K562 (cell line): ENCODE data around the gene PARP4. TPM values are rescaled to one million over a fixed set of nuclear protein-coding genes. Genes with fewer than 3 reads are reported as not detected.

Source experiments
- CBFA2T3 ChIP-seq: fragments of 450-650 bp; IDR thresholded peaks from 2 replicates; pipeline ENCODE4 v1.6.1; 2017
- CBX3 ChIP-seq, 2 experiments: IDR thresholded peaks; 1 replicate in 1 of 2; 2 replicates in 1 of 2; pipeline ENCODE4 v1.6.1; 2012; ENCODE audit warnings: inconsistent platforms in 2 of 2, low read length in 2 of 2, borderline replicate concordance in 1 of 2, control low read depth in 1 of 2
- KLF16 ChIP-seq: IDR thresholded peaks from 2 replicates; pipeline ENCODE4 v1.6.1; 2016; ENCODE audit warnings: antibody characterized with exemption
- MAFF ChIP-seq: IDR thresholded peaks from 2 replicates; pipeline ENCODE4 v1.6.1; 2012; ENCODE audit warnings: low read length, improper control_type of control experiment
- NCOA6 ChIP-seq: fragments of 450-650 bp; IDR thresholded peaks from 2 replicates; pipeline ENCODE4 v1.6.1; 2017; ENCODE audit warnings: mild to moderate bottlenecking
- PRPF4 ChIP-seq: fragments of 200-400 bp; formaldehyde crosslinking; IDR thresholded peaks from one replicate; pipeline ENCODE4 v1.6.1; 2017; ENCODE audit warnings: low read length, low read depth, mild to moderate bottlenecking; ENCODE audit not compliant: insufficient read depth, poor library complexity, severe bottlenecking
- SIX5 ChIP-seq, 2 experiments: IDR thresholded peaks; 2 replicates each; pipeline ENCODE4 v1.6.1; 2011; ENCODE audit warnings: low read length in 2 of 2, borderline replicate concordance in 1 of 2, low read depth in 1 of 2, mild to moderate bottlenecking in 1 of 2, moderate library complexity in 1 of 2; ENCODE audit not compliant: insufficient read depth in 1 of 2
- TAF1 ChIP-seq: IDR thresholded peaks from 2 replicates; pipeline ENCODE4 v1.6.1; 2011; ENCODE audit warnings: mild to moderate bottlenecking, low read length, moderate library complexity; ENCODE audit not compliant: insufficient read depth, control insufficient read depth, severe bottlenecking; ENCODE audit errors: extremely low read depth
- ZBTB17 ChIP-seq: fragments of 450-650 bp; formaldehyde crosslinking; IDR thresholded peaks from 2 replicates; pipeline ENCODE4 v1.4.0; 2020; ENCODE audit warnings: mild to moderate bottlenecking
- ZNF263 ChIP-seq: sonication (generic); formaldehyde crosslinking; IDR thresholded peaks from 2 replicates; pipeline ENCODE4 v1.8.0; 2022; ENCODE audit warnings: mild to moderate bottlenecking, missing genetic modification reagents, borderline replicate concordance
- ZNF699 ChIP-seq: fragments of 250-450 bp; sonication (Bioruptor Pico); IDR thresholded peaks from 2 replicates; pipeline ENCODE4 v1.8.0; 2021; ENCODE audit warnings: mild to moderate bottlenecking, moderate library complexity; ENCODE audit not compliant: insufficient replicate concordance
- polyA plus RNA-seq, 8 experiments: library from polyadenylated mRNA; depleted of rRNA in 4 of 8; stranded (reverse) in 5 of 8; unstranded in 3 of 8; fragments of >200 nt; fragmentation: Nextera tagmentation in 2 of 8; fragmentation: Illumina TruSeq in 1 of 8; extraction: Ambion mirVana in 2 of 8; extraction: Trizol in 1 of 8; gene quantifications; 2 replicates each; pipeline versions ENCODE4 v1.2.1 to v1.2.3, GENCODE V29; 2011 to 2014; ENCODE audit warnings: inconsistent platforms in 1 of 8, missing spikeins in 1 of 8
- total RNA-seq, 7 experiments: library from RNA; depleted of rRNA in 6 of 7; stranded (reverse); fragments of >200 nt in 6 of 7; fragmentation: Illumina TruSeq in 2 of 7; extraction: Trizol in 2 of 7; gene quantifications; 2 replicates each; pipeline versions ENCODE4 v1.2.1 to v1.2.3, GENCODE V29; 2011 to 2021; ENCODE audit warnings: low replicate concordance in 1 of 7
- TF ChIP-seq, protein P1 (sequence below): fragments of 450-650 bp; formaldehyde crosslinking; conservative IDR thresholded peaks from 2 replicates; pipeline ENCODE4 v1.4.0; 2022; ENCODE audit warnings: mild to moderate bottlenecking, missing genetic modification characterization
- TF ChIP-seq, protein P2 (sequence below), 2 experiments: fragments of 450-650 bp in 1 of 2; IDR thresholded peaks; 2 replicates each; pipeline ENCODE4 v1.6.1; 2011 to 2017; ENCODE audit warnings: low read depth in 2 of 2, antibody characterized with exemption in 1 of 2, borderline replicate concordance in 1 of 2, low read length in 1 of 2, mild to moderate bottlenecking in 1 of 2, mixed read lengths in 1 of 2; ENCODE audit not compliant: control insufficient read depth in 1 of 2

The PARP4 gene
- total and polyA plus RNA-seq, 9 of the 15 experiments (the other 6 are each of a cell fraction or from before 2014, with no cell fraction given) = 6.3 to 26.3 (median 18.8) TPM

DNA sequence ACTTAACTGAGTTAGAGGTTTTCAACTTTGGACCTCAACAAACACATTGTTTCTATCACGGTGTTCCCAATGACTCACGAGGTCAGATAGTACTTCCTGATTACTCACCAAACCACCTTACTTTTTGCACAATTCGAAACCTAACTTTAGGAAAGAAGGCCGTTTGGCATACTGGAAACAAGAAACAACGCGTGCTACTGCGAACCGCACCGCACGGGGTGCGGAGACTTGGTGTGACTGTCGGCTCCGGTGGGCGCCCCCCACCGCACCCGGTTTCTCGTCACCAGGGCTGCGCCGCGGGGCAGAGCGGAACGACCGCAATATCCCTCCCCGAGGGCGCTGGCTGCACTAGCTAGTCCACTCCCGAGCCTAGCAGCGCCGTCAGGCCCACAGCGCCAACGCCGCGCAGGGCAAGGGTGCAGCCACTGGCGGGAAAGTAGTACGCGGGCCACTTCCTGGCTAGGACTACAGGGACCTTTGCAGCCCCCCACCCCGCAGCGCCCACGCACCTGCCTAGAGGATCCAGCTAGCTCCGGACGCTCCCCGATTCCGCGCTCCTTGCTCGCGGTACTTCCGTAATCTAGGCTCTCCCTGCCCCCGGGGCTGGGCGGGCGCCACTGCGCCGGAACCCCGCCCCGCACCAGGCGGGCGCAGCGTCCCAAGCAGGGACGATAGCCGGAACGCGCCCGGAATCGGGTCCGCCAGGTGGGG lies at the start of gene PARP4 (continued):
- no peak for TF ChIP-seq ZNF263
- no peak for TF ChIP-seq PRPF4
- 0 out of 2 replicates have a peak, but pooled peaks have one; percentile 36 for TF ChIP-seq ZBTB17
- TF ChIP-seq NCOA6 = no peak
- no peak for TF ChIP-seq KLF16
- TF ChIP-seq CBX3 (IDR thresholded peaks at IDR 0.05; ENCODE audit: borderline replicate concordance in 1 of 2, low read length in 2 of 2) = no peak
- TF ChIP-seq, protein P1, sequence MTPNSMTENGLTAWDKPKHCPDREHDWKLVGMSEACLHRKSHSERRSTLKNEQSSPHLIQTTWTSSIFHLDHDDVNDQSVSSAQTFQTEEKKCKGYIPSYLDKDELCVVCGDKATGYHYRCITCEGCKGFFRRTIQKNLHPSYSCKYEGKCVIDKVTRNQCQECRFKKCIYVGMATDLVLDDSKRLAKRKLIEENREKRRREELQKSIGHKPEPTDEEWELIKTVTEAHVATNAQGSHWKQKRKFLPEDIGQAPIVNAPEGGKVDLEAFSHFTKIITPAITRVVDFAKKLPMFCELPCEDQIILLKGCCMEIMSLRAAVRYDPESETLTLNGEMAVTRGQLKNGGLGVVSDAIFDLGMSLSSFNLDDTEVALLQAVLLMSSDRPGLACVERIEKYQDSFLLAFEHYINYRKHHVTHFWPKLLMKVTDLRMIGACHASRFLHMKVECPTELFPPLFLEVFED (CRISPR knock-in tag) = no peak
- TF ChIP-seq, protein P2, sequence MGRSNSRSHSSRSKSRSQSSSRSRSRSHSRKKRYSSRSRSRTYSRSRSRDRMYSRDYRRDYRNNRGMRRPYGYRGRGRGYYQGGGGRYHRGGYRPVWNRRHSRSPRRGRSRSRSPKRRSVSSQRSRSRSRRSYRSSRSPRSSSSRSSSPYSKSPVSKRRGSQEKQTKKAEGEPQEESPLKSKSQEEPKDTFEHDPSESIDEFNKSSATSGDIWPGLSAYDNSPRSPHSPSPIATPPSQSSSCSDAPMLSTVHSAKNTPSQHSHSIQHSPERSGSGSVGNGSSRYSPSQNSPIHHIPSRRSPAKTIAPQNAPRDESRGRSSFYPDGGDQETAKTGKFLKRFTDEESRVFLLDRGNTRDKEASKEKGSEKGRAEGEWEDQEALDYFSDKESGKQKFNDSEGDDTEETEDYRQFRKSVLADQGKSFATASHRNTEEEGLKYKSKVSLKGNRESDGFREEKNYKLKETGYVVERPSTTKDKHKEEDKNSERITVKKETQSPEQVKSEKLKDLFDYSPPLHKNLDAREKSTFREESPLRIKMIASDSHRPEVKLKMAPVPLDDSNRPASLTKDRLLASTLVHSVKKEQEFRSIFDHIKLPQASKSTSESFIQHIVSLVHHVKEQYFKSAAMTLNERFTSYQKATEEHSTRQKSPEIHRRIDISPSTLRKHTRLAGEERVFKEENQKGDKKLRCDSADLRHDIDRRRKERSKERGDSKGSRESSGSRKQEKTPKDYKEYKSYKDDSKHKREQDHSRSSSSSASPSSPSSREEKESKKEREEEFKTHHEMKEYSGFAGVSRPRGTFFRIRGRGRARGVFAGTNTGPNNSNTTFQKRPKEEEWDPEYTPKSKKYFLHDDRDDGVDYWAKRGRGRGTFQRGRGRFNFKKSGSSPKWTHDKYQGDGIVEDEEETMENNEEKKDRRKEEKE (IDR thresholded peaks at IDR 0.05; ENCODE audit: borderline replicate concordance in 1 of 2, control insufficient read depth in 1 of 2, low read depth in 2 of 2, low read length in 1 of 2) = no peak
- TF ChIP-seq TAF1 = peak; percentile 53
- TF ChIP-seq ZNF699 = no peak
- TF ChIP-seq MAFF = no peak
- TF ChIP-seq SIX5 (IDR thresholded peaks at IDR 0.05; ENCODE audit: borderline replicate concordance in 1 of 2, insufficient read depth in 1 of 2, low read depth in 1 of 2, low read length in 2 of 2) = no peak
- 0 out of 2 replicates have a peak, but pooled peaks have one; percentile 14 for TF ChIP-seq CBFA2T3
